Activated CD8-positive, alpha-beta memory T cell treated with anti-CD3 and anti-CD28 coated beads, Interleukin-2, amount 10 ng/mL, durations not matched to agents 7 days and 5 days (primary cell): ENCODE results near the gene TMEM9. TPM values are rescaled to one million over a fixed set of nuclear protein-coding genes. Genes with fewer than 3 reads are reported as not detected.

Experiments used
- ATAC-seq: fragments of 150-1000 bp; cut with Tn5 transposase; one replicate; pipeline ENCODE4 v1.10.0; 2021; ENCODE audit warnings: moderate library complexity
- CTCF ChIA-PET: fragments of 350-600 bp; sonication (Branson Sonifier 250); formaldehyde crosslinking; loops from one replicate; lab custom pipeline; 2021; ENCODE audit warnings: antibody characterized with exemption; lab: Charles Lee
- DNase-seq: peaks from one replicate; pipeline ENCODE4 v3.0.0-alpha.2; 2020
- H3K27ac Mint-ChIP-seq: one replicate; pipeline ENCODE4 v1.8.0; 2021; ENCODE audit warnings: mild to moderate bottlenecking, mixed read lengths
- H3K27me3 Mint-ChIP-seq: one replicate; pipeline ENCODE4 v1.8.0; 2021; ENCODE audit warnings: mixed read lengths
- H3K36me3 Mint-ChIP-seq: one replicate; pipeline ENCODE4 v1.8.0; 2021; ENCODE audit warnings: mild to moderate bottlenecking, mixed read lengths
- H3K4me1 Mint-ChIP-seq: one replicate; pipeline ENCODE4 v1.8.0; 2021; ENCODE audit warnings: mixed read lengths
- H3K4me3 Mint-ChIP-seq: one replicate; pipeline ENCODE4 v1.8.0; 2021; ENCODE audit warnings: mild to moderate bottlenecking, moderate library complexity, mixed read lengths
- H3K9me3 Mint-ChIP-seq: one replicate; pipeline ENCODE4 v1.8.0; 2022; ENCODE audit warnings: low read depth, mixed read lengths
- total RNA-seq, 2 experiments: library from RNA; stranded (reverse); gene quantifications; one replicate each; pipeline ENCODE4 v1.2.3, GENCODE V29; 2021

Gene TMEM9
- 10 to 100 TPM; 10.7 to 14.6 TPM for total RNA-seq

DNA sequence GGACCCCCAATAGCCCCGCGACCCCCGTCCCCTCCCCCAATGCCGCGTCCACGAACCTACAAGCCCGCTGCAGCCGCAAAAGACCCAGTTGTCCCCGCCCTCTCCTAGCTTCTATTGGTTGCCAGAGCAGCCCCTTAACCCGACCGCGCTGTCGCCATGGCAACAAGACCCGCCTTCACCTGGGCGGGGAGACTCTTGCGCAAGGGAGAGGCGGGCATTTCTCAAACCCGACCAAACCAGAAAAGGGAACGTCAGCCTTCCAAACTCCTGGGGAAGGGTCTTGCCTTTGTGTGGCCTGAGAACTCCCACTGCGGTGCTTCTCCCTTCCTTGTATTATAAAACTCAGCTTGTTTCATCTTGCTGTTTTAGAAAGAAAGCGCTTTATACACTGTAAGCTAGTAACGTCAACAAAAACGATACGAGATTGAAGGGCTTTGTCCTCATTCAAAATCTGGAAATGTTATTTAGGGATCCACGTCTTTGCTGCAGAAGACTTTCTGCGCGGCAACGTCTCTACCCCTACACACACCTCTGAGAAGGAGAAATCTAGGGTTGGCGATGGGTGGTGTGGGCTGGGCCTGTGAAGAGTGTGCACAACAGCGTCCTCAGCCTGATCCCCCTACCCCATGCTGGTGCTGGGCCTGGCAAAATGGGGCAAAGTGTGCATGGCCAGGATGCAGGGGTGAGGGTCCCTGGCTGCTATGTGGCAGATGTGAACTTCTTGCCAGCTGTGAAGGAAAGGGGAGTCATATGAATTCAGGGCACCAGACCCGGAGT is at the start of gene TMEM9:
TSS of gene TMEM9 (minus strand) at position 86 of the 777 bp plus-strand sequence. CDS start 551 bp downstream, outside the sequence.
- ATAC-seq (peak; percentile 95), DNase-seq (peak; percentile 97)
- CTCF ChIA-PET, result interaction anchor here (1.1 to 1.6 kb wide), 8 partner anchors 12 to 314 kb away, joined by 3 to 7 read pairs (median 4); partner anchors contain the start of gene PHLDA3
- Mint-ChIP-seq H3K4me1 (peaks cover 12% of the 10 kb centered on the region), H3K9me3 (no peaks in the 10 kb centered on the region), H3K36me3 (no peaks in the 10 kb centered on the region), H3K4me3 (peak within 1 kb of the TSS; percentile 79), H3K27ac (peak within 1 kb of the TSS; percentile 60), H3K27me3 (peaks cover 15% of the 10 kb centered on the region)

DNA sequence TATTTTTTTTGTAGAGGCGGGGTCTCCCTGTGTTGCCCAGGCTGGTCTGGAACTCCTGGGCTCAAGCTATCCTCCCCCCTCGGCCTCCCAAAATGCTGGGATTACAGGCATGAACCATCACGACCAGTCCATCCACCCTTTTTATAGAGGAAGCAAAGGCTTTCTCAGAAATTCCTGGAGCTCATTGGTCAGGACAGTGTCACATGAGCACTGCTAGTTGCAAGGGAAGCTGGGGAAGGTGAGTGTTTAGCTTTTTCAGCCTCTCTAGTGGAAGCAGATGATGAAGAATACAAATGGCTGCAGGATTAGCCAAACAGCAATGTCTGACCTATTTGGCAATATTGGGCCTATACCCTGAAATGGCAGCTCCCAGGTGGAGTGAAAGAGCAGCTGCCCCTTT is 44.3 kb upstream of the TMEM9 start:
- no peaks in the 10 kb centered on the region for H3K36me3 Mint-ChIP-seq
- DNase-seq, result no peak
- H3K27ac Mint-ChIP-seq, result no peak overlapping the region
- no peak for ATAC-seq
- no peaks in the 10 kb centered on the region for H3K9me3 Mint-ChIP-seq
- CTCF ChIA-PET, result interaction anchor here (1.0 kb wide), 1 partner anchor 24 kb away, joined by 5 read pairs; no protein-coding TSS in a partner anchor
- peaks cover 3% of the 10 kb centered on the region for H3K27me3 Mint-ChIP-seq
- no peaks in the 10 kb centered on the region for H3K4me1 Mint-ChIP-seq
- H3K4me3 Mint-ChIP-seq, result no peak overlapping the region

DNA sequence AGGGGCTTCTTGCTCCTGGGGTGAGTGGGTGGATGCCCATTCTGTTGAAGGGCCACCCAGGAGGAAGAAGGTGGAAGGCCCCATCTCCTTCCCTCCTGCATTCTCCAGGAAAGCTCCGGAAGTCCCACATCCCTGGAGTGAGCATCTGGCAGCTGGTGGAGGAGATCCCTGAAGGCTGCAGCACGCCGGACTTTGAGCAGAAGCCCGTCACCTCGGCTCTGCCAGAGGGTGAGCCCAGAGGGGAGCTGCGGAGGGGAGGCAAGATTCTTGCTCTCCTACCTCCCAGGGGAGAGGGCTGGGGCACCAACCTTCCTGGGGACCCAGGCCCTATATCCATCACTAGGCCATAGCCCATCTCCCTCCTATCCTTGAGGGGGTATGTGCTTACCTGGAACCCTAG is 39.8 kb upstream of the TMEM9 start:
- H3K27me3 Mint-ChIP-seq, result peaks cover 20% of the 10 kb centered on the region
- H3K27ac Mint-ChIP-seq, result no peak overlapping the region
- no peaks in the 10 kb centered on the region for H3K9me3 Mint-ChIP-seq
- H3K36me3 Mint-ChIP-seq, result no peaks in the 10 kb centered on the region
- DNase-seq (no peak), ATAC-seq (no peak)
- no peak overlapping the region for H3K4me3 Mint-ChIP-seq
- CTCF ChIA-PET, result no interaction called here
- H3K4me1 Mint-ChIP-seq, result peaks cover 6% of the 10 kb centered on the region

DNA sequence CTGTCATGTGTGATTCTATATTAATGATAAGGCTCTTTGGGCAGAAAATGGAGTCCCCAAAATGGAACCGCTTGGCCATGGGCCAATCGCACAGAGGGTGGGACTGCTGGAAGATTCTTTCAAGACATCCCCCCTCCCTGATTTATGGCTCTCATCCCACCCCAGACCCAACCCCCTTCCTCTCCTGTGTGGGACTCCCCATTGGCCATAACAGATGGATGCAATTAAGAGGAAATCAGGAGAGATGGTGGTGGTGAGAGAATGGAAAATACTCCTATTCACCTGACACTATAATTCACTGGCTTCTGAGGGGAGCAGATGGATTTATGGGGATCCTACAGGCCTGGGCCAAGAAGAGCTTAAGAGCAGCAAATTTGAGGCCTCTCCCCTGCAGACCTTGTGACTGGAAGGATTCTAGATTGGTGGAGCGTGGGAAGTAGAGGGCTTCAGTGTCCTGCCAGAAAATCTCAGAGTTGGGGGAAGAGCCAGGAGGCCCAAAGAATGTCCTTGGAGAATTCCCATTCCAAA is 38.1 kb upstream of the TMEM9 start:
- DNase-seq, result no peak
- Mint-ChIP-seq H3K27ac (no peak overlapping the region), H3K36me3 (no peaks in the 10 kb centered on the region), H3K4me1 (peaks cover 6% of the 10 kb centered on the region), H3K4me3 (no peak overlapping the region), H3K27me3 (peaks cover 20% of the 10 kb centered on the region), H3K9me3 (no peaks in the 10 kb centered on the region)
- CTCF ChIA-PET, result no interaction called here
- ATAC-seq, result no peak

DNA sequence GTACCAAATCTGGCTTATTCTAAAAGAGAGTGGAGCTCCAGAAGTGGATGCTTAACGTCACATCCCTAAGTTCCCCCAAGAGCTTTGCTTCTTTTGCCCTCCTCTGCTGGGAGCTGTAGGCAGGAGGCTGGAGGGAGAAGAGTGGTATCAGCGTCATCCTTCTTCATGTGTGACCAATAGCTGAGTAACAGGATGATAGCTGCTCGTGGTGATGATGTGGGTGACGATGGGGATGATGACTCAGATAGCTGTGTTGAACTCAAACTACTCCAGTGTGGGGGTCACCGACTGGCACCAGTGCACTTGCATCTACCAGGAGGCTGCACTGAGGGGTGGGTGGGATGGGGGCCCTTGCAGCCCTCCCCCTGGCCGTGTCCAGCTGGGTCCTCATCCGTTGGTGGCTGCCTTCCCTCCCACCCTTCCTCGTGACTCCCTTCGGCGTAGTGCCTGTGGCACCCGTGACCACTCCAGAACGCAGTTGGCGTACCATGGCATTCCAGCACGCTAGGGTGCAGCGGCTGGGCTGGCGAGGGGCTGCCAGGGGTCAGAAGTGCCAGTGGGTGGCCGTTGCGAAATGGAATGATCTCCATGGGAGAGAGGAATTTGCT is 37.5 kb upstream of the TMEM9 start:
- no peaks in the 10 kb centered on the region for H3K9me3 Mint-ChIP-seq
- no peak overlapping the region for H3K27ac Mint-ChIP-seq
- no peak overlapping the region for H3K4me3 Mint-ChIP-seq
- ATAC-seq, result peak; percentile 86
- H3K36me3 Mint-ChIP-seq, result no peaks in the 10 kb centered on the region
- H3K27me3 Mint-ChIP-seq, result peaks cover 20% of the 10 kb centered on the region
- CTCF ChIA-PET, result no interaction called here
- DNase-seq, result peak; percentile 55
- H3K4me1 Mint-ChIP-seq, result peaks cover 6% of the 10 kb centered on the region

DNA sequence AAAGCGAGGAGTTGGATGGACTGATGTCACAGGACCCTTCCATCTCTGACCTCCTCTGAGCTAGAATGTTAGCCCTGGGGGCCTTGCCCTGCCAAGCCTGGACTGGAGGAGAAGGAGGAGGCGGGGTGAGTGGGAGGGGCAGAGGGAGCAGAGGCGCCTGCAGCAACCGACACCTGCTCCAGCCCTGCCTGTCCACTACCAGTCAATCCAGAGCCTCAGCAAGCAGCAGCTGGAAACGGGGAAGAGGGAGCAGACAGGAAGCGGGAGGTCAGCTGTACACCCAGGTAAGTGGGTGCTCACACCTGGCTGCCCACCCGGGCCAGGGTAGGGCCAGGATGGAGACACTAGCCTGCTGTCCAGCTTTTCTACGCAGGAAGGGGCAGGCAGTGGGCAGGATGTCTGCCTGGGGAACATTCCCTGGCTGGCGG is 36.4 kb upstream of the TMEM9 start, which contains the start of gene IGFN1:
TSS of gene IGFN1 (plus strand) at position 201 of the 428 bp plus-strand sequence. CDS start 2,470 bp downstream, outside the sequence.
- no peak within 1 kb of the TSS for H3K4me3 Mint-ChIP-seq
- H3K4me1 Mint-ChIP-seq, result peaks cover 6% of the 10 kb centered on the region
- H3K36me3 Mint-ChIP-seq, result no peaks in the 10 kb centered on the region
- H3K9me3 Mint-ChIP-seq, result no peaks in the 10 kb centered on the region
- H3K27me3 Mint-ChIP-seq, result peaks cover 20% of the 10 kb centered on the region
- CTCF ChIA-PET, result no interaction called here
- ATAC-seq (no peak), DNase-seq (no peak)
- H3K27ac Mint-ChIP-seq, result no peak within 1 kb of the TSS

DNA sequence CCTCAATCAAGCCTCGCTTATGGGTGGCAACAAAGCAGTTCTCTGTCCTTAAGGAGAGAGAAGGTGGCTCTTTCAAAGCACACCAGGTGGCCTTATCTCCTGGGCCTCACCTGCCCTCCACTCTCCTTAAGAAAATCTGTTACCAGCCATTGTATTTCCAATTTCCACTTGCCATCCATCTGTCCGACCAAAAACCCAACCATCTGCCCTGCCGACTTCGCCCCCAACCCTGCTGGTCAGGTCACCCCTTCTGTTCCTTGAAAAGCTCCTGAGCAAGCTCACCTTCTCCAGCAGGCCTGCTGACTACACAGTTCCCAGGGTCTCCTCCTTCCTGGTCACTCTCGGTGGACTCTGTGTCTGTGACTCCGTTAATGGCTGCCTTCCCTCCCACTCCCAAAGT is 35.7 kb upstream of the TMEM9 start:
- ATAC-seq (no peak), DNase-seq (no peak)
- H3K4me3 Mint-ChIP-seq, result no peak overlapping the region
- no peaks in the 10 kb centered on the region for H3K36me3 Mint-ChIP-seq
- H3K27ac Mint-ChIP-seq, result no peak overlapping the region
- no peaks in the 10 kb centered on the region for H3K9me3 Mint-ChIP-seq
- peaks cover 20% of the 10 kb centered on the region for H3K27me3 Mint-ChIP-seq
- H3K4me1 Mint-ChIP-seq, result peaks cover 6% of the 10 kb centered on the region
- CTCF ChIA-PET, result no interaction called here

DNA sequence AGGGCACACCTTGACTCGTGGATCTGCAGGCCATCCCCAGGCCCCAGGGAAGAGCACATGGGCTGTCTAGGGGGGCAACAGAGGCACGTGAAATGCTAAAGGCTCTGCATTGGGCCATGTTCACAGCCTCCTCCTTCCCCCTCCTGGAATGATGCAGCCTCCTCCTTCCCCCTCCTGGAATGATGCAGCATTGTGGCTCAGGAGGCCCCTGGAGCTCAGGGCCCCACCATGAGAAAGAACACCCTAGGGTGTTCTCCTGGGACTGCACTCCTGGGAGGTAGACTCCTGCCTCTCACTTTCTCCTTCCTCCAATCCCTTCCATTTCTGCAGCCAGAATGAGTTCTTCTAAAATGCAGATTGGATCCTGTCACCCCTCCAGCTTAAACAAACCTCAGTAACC is 34.8 kb upstream of the TMEM9 start:
- Mint-ChIP-seq H3K4me1 (peaks cover 6% of the 10 kb centered on the region), H3K9me3 (no peaks in the 10 kb centered on the region), H3K27ac (no peak overlapping the region), H3K27me3 (peaks cover 25% of the 10 kb centered on the region), H3K36me3 (no peaks in the 10 kb centered on the region), H3K4me3 (no peak overlapping the region)
- DNase-seq (no peak), ATAC-seq (no peak)
- CTCF ChIA-PET, result no interaction called here

DNA sequence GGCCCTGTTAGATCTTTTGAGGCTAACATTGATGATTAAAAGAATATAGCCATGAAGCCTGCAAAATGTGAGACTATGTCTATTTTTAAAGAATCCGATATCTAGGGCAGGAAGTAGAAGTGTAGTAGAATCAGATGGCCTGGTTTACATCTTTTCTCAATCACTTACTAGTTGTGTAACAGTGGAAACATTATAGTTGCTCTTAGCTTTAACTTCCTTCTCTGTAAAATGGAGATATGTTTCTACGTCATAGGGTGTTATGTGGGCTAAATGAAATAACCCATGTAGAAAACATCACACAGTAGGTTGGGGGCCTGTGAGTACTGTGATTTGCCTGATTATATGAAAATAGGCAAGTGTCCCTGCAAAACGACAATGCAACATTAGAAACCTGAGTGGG is 31.9 kb upstream of the TMEM9 start:
- DNase-seq (no peak), ATAC-seq (no peak)
- no peaks in the 10 kb centered on the region for H3K9me3 Mint-ChIP-seq
- no peaks in the 10 kb centered on the region for H3K36me3 Mint-ChIP-seq
- H3K27ac Mint-ChIP-seq, result no peak overlapping the region
- peaks cover 1% of the 10 kb centered on the region for H3K4me1 Mint-ChIP-seq
- H3K4me3 Mint-ChIP-seq, result no peak overlapping the region
- CTCF ChIA-PET, result interaction anchor here (1.2 to 1.3 kb wide), 2 partner anchors 13 to 89 kb away, joined by 3 read pairs; no protein-coding TSS in a partner anchor
- peaks cover 33% of the 10 kb centered on the region for H3K27me3 Mint-ChIP-seq

DNA sequence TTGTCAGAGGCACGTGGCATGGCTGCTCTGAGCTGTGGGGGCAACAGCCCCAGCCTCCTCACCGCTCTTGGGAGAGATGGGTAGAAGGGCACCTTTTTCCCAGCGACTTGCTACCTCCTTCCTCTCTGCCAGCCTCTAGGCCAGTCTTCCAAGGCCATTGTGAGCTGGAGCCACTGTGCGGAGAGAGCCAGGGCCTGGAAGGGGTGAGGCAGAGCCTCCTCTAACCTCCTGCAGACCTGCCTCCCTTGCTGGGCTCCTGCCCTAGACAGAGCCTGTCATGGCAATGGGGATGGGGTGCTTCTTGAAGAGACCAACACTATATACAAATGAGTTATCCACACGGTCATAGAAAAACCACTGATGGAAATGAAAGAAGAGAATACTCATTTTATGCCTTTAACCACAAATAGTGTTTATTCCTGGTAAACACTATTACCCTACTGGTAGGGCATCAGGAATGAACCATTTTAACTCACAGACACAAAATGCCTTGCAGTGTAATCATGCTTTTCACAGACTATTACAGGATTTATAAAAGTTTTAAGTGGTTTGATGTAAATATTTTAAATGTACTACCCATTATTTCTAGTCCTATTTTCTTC is 31.4 kb upstream of the TMEM9 start:
- Mint-ChIP-seq H3K27ac (no peak overlapping the region), H3K9me3 (no peaks in the 10 kb centered on the region), H3K4me3 (no peak overlapping the region), H3K4me1 (no peaks in the 10 kb centered on the region), H3K36me3 (no peaks in the 10 kb centered on the region), H3K27me3 (peaks cover 33% of the 10 kb centered on the region)
- peak; percentile 27 for ATAC-seq
- DNase-seq, result no peak
- CTCF ChIA-PET, result no interaction called here

DNA sequence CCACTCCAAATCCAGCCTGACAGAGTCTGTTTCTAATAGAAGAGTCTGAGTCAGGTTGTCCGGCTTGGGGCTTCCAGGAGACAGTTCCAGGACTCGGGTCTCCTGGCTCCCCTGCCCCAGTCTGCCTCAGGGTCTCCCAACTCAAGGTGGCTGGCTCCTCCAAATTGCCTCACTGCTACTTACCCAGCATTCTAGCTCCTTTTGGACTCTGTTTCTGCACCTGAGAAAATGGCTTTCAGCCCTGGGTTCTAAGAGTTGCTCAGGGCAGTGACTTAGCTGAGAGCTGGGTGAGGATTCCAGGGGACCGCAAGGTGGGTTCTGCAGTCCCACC is 30.8 kb upstream of the TMEM9 start:
- Mint-ChIP-seq H3K27me3 (peaks cover 34% of the 10 kb centered on the region), H3K4me1 (no peaks in the 10 kb centered on the region), H3K9me3 (no peaks in the 10 kb centered on the region), H3K27ac (no peak overlapping the region), H3K4me3 (no peak overlapping the region), H3K36me3 (no peaks in the 10 kb centered on the region)
- ATAC-seq (no peak), DNase-seq (no peak)
- CTCF ChIA-PET, result no interaction called here

DNA sequence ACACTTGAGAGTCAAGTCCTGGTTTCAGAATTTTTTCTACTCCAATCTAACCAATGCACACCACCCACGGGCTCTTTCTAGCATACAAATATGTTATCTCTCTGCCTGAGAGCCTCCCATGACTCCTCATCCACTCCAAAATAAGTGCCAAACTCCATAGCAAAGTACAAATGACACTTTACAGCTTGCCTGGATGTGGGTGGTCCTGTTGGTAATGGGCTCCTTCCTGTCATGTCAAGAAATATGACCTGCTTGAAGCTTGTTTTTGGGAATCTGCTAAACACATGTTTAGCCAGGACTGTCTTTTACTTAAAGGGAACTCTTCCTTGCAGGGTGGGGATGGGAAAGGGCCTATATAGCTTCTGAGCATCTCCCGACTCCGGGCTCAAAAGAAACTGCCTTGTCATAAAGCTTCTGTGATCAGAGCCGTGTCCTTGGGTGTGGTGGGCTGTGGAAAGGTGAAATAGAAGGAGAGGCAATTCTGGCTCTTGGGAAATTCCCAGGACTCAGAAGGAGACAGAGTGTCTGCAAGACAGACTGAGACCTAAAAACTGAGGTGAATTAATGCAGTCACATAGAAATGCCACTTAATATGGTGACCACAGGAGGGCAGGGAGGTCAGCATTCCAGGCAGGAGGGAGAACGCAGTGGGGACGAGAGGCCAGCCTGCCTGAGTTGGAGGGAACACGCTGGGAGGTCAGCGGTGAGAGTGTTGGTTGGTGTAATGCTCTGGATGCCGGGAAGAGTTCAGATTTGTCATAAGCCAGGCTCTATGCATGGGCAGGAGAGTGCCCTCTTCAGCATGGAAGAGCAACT is 30.2 kb upstream of the TMEM9 start:
- H3K27me3 Mint-ChIP-seq, result peaks cover 33% of the 10 kb centered on the region
- no peak overlapping the region for H3K4me3 Mint-ChIP-seq
- no peaks in the 10 kb centered on the region for H3K4me1 Mint-ChIP-seq
- H3K27ac Mint-ChIP-seq, result no peak overlapping the region
- CTCF ChIA-PET, result no interaction called here
- DNase-seq (no peak), ATAC-seq (peak; percentile 23)
- H3K36me3 Mint-ChIP-seq, result no peaks in the 10 kb centered on the region
- H3K9me3 Mint-ChIP-seq, result no peaks in the 10 kb centered on the region

DNA sequence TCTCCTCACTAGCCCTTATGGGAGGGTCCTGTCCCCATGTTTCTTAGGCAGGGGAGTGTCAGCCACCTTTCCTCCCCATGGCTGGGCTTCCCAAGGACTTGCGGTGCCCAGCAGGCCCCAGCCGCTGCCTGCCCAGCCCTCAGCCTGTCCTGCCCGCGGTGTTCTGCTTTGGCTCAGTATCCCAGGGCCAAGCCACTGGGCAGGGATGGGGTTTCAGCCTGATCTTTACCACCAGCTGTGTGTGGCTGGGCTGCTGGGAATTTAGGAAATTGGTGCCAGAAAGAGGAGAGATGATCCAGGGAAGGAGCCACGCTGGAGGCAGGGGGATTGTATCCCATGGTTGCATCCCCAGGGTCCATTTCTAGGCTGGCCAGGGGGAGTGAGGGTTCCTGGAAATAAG is 29.5 kb upstream of the TMEM9 start:
- Mint-ChIP-seq H3K9me3 (no peaks in the 10 kb centered on the region), H3K27ac (no peak overlapping the region), H3K27me3 (peaks cover 35% of the 10 kb centered on the region), H3K36me3 (no peaks in the 10 kb centered on the region), H3K4me3 (no peak overlapping the region), H3K4me1 (no peaks in the 10 kb centered on the region)
- DNase-seq (no peak), ATAC-seq (no peak)
- CTCF ChIA-PET, result no interaction called here
